ENCODE data around the gene PLIN4.

- TF ChIP-seq CTCF (IDR thresholded peaks at IDR 0.05; ENCODE audit: low read depth, low read length) (no peak), POLR2A (IDR thresholded peaks at IDR 0.05; ENCODE audit: extremely low read depth, insufficient read length) (no peak), MYC (IDR thresholded peaks at IDR 0.05; ENCODE audit: low read depth, low read length) (no peak)
These were observed 15.6 kb upstream of the PLIN4 start for GRCh38 chr19:4533835-4534424.
